ENCODE results near the gene SELPLG. TPM values are rescaled to one million over a fixed set of nuclear protein-coding genes. Genes with fewer than 3 reads are reported as not detected.

The SELPLG gene
- total and polyA plus RNA-seq, 4 donors, result 2.1 to 9.6 (median 4.8) TPM

DNA sequence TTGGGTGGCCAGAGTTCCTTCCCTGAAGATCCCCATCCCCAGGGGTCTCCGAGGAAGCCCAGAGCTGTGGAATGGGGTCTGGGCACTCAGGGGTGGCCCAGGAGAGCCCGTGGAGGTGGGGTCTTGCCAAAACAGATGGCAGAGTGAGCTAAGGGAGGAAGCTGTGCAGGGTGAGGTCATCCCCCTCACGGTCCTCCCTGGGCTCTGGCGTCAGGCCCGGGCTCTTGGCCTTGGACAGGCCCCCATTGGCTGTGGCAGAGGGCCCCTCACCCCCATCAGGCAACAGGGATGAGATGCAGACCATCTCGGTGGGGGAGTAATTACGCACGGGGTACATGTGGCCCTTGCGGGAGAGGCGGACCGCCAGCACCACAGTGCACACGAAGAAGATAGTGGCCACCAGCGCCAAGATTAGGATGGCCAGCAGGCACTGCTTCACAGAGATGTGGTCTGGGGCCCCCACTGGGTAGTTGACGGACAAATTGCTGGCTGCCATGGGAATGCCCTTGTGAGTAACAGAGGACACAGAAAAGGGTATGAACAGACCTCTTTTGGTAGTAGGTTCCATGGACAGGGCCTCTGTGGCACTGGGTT is 10.7 kb downstream of the SELPLG start:
- TF ChIP-seq, protein P1, sequence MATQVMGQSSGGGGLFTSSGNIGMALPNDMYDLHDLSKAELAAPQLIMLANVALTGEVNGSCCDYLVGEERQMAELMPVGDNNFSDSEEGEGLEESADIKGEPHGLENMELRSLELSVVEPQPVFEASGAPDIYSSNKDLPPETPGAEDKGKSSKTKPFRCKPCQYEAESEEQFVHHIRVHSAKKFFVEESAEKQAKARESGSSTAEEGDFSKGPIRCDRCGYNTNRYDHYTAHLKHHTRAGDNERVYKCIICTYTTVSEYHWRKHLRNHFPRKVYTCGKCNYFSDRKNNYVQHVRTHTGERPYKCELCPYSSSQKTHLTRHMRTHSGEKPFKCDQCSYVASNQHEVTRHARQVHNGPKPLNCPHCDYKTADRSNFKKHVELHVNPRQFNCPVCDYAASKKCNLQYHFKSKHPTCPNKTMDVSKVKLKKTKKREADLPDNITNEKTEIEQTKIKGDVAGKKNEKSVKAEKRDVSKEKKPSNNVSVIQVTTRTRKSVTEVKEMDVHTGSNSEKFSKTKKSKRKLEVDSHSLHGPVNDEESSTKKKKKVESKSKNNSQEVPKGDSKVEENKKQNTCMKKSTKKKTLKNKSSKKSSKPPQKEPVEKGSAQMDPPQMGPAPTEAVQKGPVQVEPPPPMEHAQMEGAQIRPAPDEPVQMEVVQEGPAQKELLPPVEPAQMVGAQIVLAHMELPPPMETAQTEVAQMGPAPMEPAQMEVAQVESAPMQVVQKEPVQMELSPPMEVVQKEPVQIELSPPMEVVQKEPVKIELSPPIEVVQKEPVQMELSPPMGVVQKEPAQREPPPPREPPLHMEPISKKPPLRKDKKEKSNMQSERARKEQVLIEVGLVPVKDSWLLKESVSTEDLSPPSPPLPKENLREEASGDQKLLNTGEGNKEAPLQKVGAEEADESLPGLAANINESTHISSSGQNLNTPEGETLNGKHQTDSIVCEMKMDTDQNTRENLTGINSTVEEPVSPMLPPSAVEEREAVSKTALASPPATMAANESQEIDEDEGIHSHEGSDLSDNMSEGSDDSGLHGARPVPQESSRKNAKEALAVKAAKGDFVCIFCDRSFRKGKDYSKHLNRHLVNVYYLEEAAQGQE (IDR thresholded peaks at IDR 0.05), result no peak
- TF ChIP-seq RAD21 (IDR thresholded peaks at IDR 0.05), result no peak
- TF ChIP-seq, protein P2, sequence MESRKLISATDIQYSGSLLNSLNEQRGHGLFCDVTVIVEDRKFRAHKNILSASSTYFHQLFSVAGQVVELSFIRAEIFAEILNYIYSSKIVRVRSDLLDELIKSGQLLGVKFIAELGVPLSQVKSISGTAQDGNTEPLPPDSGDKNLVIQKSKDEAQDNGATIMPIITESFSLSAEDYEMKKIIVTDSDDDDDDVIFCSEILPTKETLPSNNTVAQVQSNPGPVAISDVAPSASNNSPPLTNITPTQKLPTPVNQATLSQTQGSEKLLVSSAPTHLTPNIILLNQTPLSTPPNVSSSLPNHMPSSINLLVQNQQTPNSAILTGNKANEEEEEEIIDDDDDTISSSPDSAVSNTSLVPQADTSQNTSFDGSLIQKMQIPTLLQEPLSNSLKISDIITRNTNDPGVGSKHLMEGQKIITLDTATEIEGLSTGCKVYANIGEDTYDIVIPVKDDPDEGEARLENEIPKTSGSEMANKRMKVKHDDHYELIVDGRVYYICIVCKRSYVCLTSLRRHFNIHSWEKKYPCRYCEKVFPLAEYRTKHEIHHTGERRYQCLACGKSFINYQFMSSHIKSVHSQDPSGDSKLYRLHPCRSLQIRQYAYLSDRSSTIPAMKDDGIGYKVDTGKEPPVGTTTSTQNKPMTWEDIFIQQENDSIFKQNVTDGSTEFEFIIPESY (IDR thresholded peaks at IDR 0.05), result no peak
- no peak for TF ChIP-seq SP1 (IDR thresholded peaks at IDR 0.05)
- no peak for TF ChIP-seq HNF4A (conservative IDR thresholded peaks at IDR 0.05)
- TF ChIP-seq, protein P3, sequence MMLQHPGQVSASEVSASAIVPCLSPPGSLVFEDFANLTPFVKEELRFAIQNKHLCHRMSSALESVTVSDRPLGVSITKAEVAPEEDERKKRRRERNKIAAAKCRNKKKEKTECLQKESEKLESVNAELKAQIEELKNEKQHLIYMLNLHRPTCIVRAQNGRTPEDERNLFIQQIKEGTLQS (IDR thresholded peaks at IDR 0.05), result no peak
- TF ChIP-seq, protein P4, sequence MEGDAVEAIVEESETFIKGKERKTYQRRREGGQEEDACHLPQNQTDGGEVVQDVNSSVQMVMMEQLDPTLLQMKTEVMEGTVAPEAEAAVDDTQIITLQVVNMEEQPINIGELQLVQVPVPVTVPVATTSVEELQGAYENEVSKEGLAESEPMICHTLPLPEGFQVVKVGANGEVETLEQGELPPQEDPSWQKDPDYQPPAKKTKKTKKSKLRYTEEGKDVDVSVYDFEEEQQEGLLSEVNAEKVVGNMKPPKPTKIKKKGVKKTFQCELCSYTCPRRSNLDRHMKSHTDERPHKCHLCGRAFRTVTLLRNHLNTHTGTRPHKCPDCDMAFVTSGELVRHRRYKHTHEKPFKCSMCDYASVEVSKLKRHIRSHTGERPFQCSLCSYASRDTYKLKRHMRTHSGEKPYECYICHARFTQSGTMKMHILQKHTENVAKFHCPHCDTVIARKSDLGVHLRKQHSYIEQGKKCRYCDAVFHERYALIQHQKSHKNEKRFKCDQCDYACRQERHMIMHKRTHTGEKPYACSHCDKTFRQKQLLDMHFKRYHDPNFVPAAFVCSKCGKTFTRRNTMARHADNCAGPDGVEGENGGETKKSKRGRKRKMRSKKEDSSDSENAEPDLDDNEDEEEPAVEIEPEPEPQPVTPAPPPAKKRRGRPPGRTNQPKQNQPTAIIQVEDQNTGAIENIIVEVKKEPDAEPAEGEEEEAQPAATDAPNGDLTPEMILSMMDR (IDR thresholded peaks at IDR 0.05; ENCODE audit: low read depth, low read length, missing input control), result no peak
- no peak for TF ChIP-seq NR2F2 (IDR thresholded peaks at IDR 0.05)
- TF ChIP-seq FOXA2 (IDR thresholded peaks at IDR 0.05), result no peak
- TF ChIP-seq YY1 (IDR thresholded peaks at IDR 0.05), result no peak
- TF ChIP-seq HNF4G (IDR thresholded peaks at IDR 0.05), result no peak
- no peak for TF ChIP-seq FOXA1 (IDR thresholded peaks at IDR 0.05)
- TF ChIP-seq JUND (IDR thresholded peaks at IDR 0.05), result no peak
- TF ChIP-seq GABPA (IDR thresholded peaks at IDR 0.05 in 1 of 2, conservative IDR thresholded peaks at IDR 0.05 in 1 of 2), result no peak
- TF ChIP-seq RXRA (IDR thresholded peaks at IDR 0.05), result no peak
- no peak for TF ChIP-seq TAF1 (conservative IDR thresholded peaks at IDR 0.05)
- TF ChIP-seq, protein P5, sequence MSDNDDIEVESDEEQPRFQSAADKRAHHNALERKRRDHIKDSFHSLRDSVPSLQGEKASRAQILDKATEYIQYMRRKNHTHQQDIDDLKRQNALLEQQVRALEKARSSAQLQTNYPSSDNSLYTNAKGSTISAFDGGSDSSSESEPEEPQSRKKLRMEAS (IDR thresholded peaks at IDR 0.05), result no peak
- no peak for TF ChIP-seq EGR1 (IDR thresholded peaks at IDR 0.05; ENCODE audit: low read depth in 2 of 2)
- no peak for DNase-seq (ENCODE audit: low spot score)
- Histone ChIP-seq H3K4me1 (ENCODE audit: control insufficient read depth in 4 of 4, insufficient read depth in 4 of 4, low read length in 3 of 4) (peaks cover 0 to 2% (median 0%) of the 10 kb centered on the region in 4 donors), H3K9ac (ENCODE audit: low read depth in 1 of 2, low read length in 2 of 2) (no peak overlapping the region), H3K27ac (ENCODE audit: low read depth in 1 of 2, low read length in 2 of 2) (no peak overlapping the region), H3K36me3 (ENCODE audit: control insufficient read depth in 4 of 4, insufficient read depth in 3 of 4, low read depth in 1 of 4, low read length in 3 of 4) (no peaks in the 10 kb centered on the region), H3K9me3 (ENCODE audit: control insufficient read depth in 4 of 4, low read length in 3 of 4) (no peaks in the 10 kb centered on the region), H3K27me3 (ENCODE audit: control insufficient read depth in 4 of 4, insufficient read depth in 4 of 4, low read length in 3 of 4) (no peaks in the 10 kb centered on the region), H3K4me3 (ENCODE audit: low read depth in 1 of 3, low read length in 3 of 3) (no peak overlapping the region)
- 88% methylated on average over 14 of the region's 14 CpGs for WGBS

All from liver (tissue), 9 donors.